H1 (cell line): ENCODE results near the gene GBGT1. TPM values are rescaled to one million over a fixed set of nuclear protein-coding genes. Genes with fewer than 3 reads are reported as not detected.

Experiments used
- ASH2L ChIP-seq: fragments of 200-600, 300-600 bp; sonication (generic); IDR thresholded peaks from one replicate; pipeline ENCODE4 v1.7.1; 2017; ENCODE audit warnings: low read length
- CEBPB ChIP-seq: IDR thresholded peaks from 2 replicates; pipeline ENCODE4 v1.6.1; 2012; ENCODE audit warnings: low read depth, low read length
- CTCF ChIP-seq, 3 experiments: IDR thresholded peaks; 1 replicate in 2 of 3; 2 replicates in 1 of 3; pipeline versions ENCODE4 v1.5.1 to v1.6.1; 2011; ENCODE audit warnings: low read length in 3 of 3, mild to moderate bottlenecking in 3 of 3, inconsistent platforms in 2 of 3, low read depth in 1 of 3, moderate library complexity in 1 of 3; ENCODE audit not compliant: insufficient read depth in 1 of 3; ENCODE audit errors: control extremely low read depth in 1 of 3
- EP300 ChIP-seq, 2 experiments: IDR thresholded peaks; 1 replicate in 1 of 2; 2 replicates in 1 of 2; pipeline ENCODE4 v1.6.1; 2011 to 2012; ENCODE audit warnings: low read depth in 2 of 2, low read length in 2 of 2, mild to moderate bottlenecking in 2 of 2, borderline replicate concordance in 1 of 2, inconsistent platforms in 1 of 2, moderate library complexity in 1 of 2
- HDAC6 ChIP-seq: IDR thresholded peaks from one replicate; pipeline ENCODE4 v1.7.1; 2012; ENCODE audit warnings: low read depth, mild to moderate bottlenecking, inconsistent platforms, low read length, moderate library complexity
- RAD21 ChIP-seq, 2 experiments: IDR thresholded peaks in 1 of 2; conservative IDR thresholded peaks in 1 of 2; 2 replicates each; pipeline ENCODE4 v1.6.1; 2011; ENCODE audit warnings: low read depth in 2 of 2, low read length in 2 of 2, improper control_type of control experiment in 1 of 2, inconsistent platforms in 1 of 2, mild to moderate bottlenecking in 1 of 2, moderate library complexity in 1 of 2
- RNF2 ChIP-seq: fragments of 200-900, 300-1000 bp; sonication (generic); IDR thresholded peaks from 2 replicates; pipeline ENCODE4 v1.7.1; 2016; ENCODE audit warnings: borderline replicate concordance, low read depth, mild to moderate bottlenecking, antibody characterized with exemption, low read length; ENCODE audit not compliant: poor library complexity, severe bottlenecking; ENCODE audit errors: missing control alignments
- TEAD4 ChIP-seq: IDR thresholded peaks from 2 replicates; pipeline ENCODE4 v1.6.1; 2012; ENCODE audit warnings: low read depth, low read length, inconsistent platforms, mixed read lengths
- polyA plus RNA-seq, 7 experiments: library from polyadenylated mRNA; depleted of rRNA in 3 of 7; stranded (reverse) in 5 of 7; unstranded in 2 of 7; fragments of >200 nt in 5 of 7; fragments of 200-250 nt in 2 of 7; gene quantifications; 1 replicate in 5 of 7; 2 replicates in 1 of 7; 4 replicates in 1 of 7; pipeline versions ENCODE4 v1.2.1 to v1.2.3, GENCODE V29; 2011 to 2013; ENCODE audit warnings: missing spikeins in 2 of 7, mixed read lengths in 2 of 7
- total RNA-seq: library from RNA; stranded (reverse); fragmentation: NEBNext Ultra II Directional; extraction: Animal tissue kit (Norgen Biotek cat#: 25700); gene quantifications from 2 replicates; pipeline ENCODE4 v1.2.1, GENCODE V29; 2021

The GBGT1 gene
- total and polyA plus RNA-seq, 2 of the 8 experiments (the other 6 are each of a cell fraction or from before 2014, with no cell fraction given) = 7.1 to 9.7 TPM

GRCh38 chr9:133205996-133206931 is 42.5 kb upstream of the GBGT1 start (continued):
- TF ChIP-seq CTCF (IDR thresholded peaks at IDR 0.05; ENCODE audit: control extremely low read depth in 1 of 3, insufficient read depth in 1 of 3, low read depth in 1 of 3, low read length in 3 of 3) (no peak), ASH2L (no peak), EP300 (IDR thresholded peaks at IDR 0.05; ENCODE audit: borderline replicate concordance in 1 of 2, low read depth in 2 of 2, low read length in 2 of 2) (no peak), HDAC6 (no peak), RAD21 (IDR thresholded peaks at IDR 0.05 in 1 of 2, conservative IDR thresholded peaks at IDR 0.05 in 1 of 2; ENCODE audit: low read depth in 2 of 2, low read length in 2 of 2) (no peak), RNF2 (no peak), TEAD4 (no peak), CEBPB (no peak)
